Prostate gland (tissue), 2 donors: ENCODE results near the gene SPDYE18.
"Not testable (repeated sequence)": the region's sequence is repeated elsewhere in the genome, so short reads cannot be mapped to it uniquely, and the experiment has no call there.

Experiments
- POLR2A ChIP-seq: fragments of 450-650 bp; IDR thresholded peaks from one replicate; pipeline ENCODE4 v1.6.1; 2016; ENCODE audit warnings: antibody characterized with exemption, mild to moderate bottlenecking
- POLR2AphosphoS5 ChIP-seq: sonication (generic); formaldehyde crosslinking; IDR thresholded peaks from one replicate; pipeline ENCODE4 v1.6.1; 2017; ENCODE audit warnings: antibody characterized with exemption
- TF ChIP-seq, protein P1 (sequence below), 4 experiments: fragments of 200-600 bp in 2 of 4; fragments of 450-650 bp in 2 of 4; sonication (generic) in 2 of 4; IDR thresholded peaks; 1 replicate in 3 of 4; 2 replicates in 1 of 4; pipeline ENCODE4 v1.5.1; 2016 to 2019; ENCODE audit warnings: antibody characterized with exemption in 4 of 4, mild to moderate bottlenecking in 2 of 4, moderate library complexity in 2 of 4

DNA sequence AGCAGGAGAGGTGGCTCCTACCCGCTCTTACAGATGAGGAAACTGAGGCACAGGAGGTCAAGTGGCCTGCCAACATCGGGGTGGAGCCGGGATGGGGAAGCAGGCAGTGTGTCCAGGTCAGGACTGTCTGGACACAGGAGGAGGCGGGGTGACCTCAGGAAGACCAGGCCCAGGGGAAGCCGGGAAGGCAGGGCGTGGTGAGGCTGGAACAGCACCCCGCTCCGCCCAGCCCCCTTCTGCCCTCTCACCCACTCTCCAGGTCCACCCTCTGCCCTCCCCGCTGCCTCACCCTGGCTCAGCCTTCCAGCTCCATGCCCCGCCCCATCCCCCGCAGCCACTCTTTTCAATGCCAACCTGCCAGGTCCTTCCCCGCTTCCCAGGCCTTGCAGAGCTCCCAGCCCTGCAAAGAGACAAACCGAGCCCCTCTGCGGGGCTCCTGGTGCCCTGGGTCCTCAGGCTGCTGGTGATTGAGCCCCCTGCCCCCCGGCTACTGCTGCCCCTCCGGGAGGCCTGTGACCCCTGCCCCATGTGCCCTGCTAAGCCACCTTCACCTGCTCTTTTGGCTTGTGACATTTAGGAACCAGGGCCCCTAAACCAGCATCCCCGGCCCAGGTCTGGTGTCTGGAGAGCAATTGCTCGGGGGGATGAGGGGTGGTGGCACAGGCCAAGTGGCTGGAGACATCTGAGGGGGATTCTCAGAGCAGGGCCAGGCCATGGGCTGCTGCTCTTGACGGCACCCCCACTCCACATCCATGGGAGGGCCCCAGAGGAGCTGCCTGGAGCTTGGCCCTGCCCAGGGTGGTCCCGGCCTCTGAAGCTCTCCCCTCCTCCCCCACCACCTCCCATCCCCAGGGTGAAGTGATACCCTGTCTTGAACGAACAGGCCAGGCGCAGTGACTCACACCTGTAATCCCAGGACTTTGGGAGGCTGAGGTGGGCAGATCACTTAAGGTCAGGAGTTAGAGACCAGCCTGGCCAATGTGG is 55.9 kb downstream of the SPDYE18 start:
- TF ChIP-seq, protein P1, sequence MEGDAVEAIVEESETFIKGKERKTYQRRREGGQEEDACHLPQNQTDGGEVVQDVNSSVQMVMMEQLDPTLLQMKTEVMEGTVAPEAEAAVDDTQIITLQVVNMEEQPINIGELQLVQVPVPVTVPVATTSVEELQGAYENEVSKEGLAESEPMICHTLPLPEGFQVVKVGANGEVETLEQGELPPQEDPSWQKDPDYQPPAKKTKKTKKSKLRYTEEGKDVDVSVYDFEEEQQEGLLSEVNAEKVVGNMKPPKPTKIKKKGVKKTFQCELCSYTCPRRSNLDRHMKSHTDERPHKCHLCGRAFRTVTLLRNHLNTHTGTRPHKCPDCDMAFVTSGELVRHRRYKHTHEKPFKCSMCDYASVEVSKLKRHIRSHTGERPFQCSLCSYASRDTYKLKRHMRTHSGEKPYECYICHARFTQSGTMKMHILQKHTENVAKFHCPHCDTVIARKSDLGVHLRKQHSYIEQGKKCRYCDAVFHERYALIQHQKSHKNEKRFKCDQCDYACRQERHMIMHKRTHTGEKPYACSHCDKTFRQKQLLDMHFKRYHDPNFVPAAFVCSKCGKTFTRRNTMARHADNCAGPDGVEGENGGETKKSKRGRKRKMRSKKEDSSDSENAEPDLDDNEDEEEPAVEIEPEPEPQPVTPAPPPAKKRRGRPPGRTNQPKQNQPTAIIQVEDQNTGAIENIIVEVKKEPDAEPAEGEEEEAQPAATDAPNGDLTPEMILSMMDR (IDR thresholded peaks at IDR 0.05) = not testable (repeated sequence)
- TF ChIP-seq POLR2A, POLR2AphosphoS5: not testable (repeated sequence)
